Breast epithelium (tissue), 3 donors: ENCODE results near the gene PHLDA3.

Source experiments
- POLR2A ChIP-seq: fragments of 450-650 bp; IDR thresholded peaks from one replicate; pipeline ENCODE4 v1.6.1; 2016; ENCODE audit warnings: antibody characterized with exemption, mild to moderate bottlenecking, moderate library complexity
- TF ChIP-seq, protein P1 (sequence below), 3 donors: fragments of 450-650 bp; IDR thresholded peaks; one replicate each; pipeline ENCODE4 v1.5.1; 2016 to 2017; ENCODE audit warnings: antibody characterized with exemption in 3 of 3, mild to moderate bottlenecking in 3 of 3, moderate library complexity in 3 of 3

- TF ChIP-seq, protein P1, sequence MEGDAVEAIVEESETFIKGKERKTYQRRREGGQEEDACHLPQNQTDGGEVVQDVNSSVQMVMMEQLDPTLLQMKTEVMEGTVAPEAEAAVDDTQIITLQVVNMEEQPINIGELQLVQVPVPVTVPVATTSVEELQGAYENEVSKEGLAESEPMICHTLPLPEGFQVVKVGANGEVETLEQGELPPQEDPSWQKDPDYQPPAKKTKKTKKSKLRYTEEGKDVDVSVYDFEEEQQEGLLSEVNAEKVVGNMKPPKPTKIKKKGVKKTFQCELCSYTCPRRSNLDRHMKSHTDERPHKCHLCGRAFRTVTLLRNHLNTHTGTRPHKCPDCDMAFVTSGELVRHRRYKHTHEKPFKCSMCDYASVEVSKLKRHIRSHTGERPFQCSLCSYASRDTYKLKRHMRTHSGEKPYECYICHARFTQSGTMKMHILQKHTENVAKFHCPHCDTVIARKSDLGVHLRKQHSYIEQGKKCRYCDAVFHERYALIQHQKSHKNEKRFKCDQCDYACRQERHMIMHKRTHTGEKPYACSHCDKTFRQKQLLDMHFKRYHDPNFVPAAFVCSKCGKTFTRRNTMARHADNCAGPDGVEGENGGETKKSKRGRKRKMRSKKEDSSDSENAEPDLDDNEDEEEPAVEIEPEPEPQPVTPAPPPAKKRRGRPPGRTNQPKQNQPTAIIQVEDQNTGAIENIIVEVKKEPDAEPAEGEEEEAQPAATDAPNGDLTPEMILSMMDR (IDR thresholded peaks at IDR 0.05) = no peak
- TF ChIP-seq POLR2A = no peak
These were observed 42.3 kb downstream of the PHLDA3 start for GRCh38 chr1:201426479-201427310.
